Measurements from ENCODE around the gene PPIL6.
A peak's percentile ranks its signal among the peaks of the same experiment; 100 is the strongest.

PPIL6 gene

GRCh38 chr6:109453594-109454495 is 13.4 kb upstream of the PPIL6 start:
- H4K20me1 ChIP-seq (ENCODE audit: control insufficient read depth, insufficient read depth, low read depth, low read length): no peaks in the 10 kb centered on the region
- H3K4me2 ChIP-seq (ENCODE audit: low read length): peak overlapping the region; percentile 84
- TF ChIP-seq EZH2phosphoT487 (IDR thresholded peaks at IDR 0.05; ENCODE audit: borderline replicate concordance, low read length): no peak
- no peak for TF ChIP-seq CTCF (IDR thresholded peaks at IDR 0.05; ENCODE audit: low read depth, low read length, poor library complexity, severe bottlenecking)
- no peaks in the 10 kb centered on the region for H3K9me2 ChIP-seq (replicated peaks; ENCODE audit: control insufficient read depth, low read length)
- peak overlapping the region; percentile 100 for H3K27ac ChIP-seq (ENCODE audit: low read depth, low read length)
- peaks cover 76% of the 10 kb centered on the region for H3K4me1 ChIP-seq (ENCODE audit: control insufficient read depth, low read length)
- H3K79me2 ChIP-seq (ENCODE audit: control insufficient read depth, low read length): peaks cover 23% of the 10 kb centered on the region
- H3K9me3 ChIP-seq (ENCODE audit: control insufficient read depth, insufficient read depth, low read length): no peaks in the 10 kb centered on the region
- peaks cover 21% of the 10 kb centered on the region for H3F3A ChIP-seq (ENCODE audit: control insufficient read depth, insufficient read depth)
- peak overlapping the region; percentile 94 for H3K4me3 ChIP-seq (ENCODE audit: low read length)
- H3K36me3 ChIP-seq (ENCODE audit: control insufficient read depth, low read length): peaks cover 41% of the 10 kb centered on the region
- H3K27me3 ChIP-seq (ENCODE audit: control insufficient read depth, low read length): no peaks in the 10 kb centered on the region

DNA sequence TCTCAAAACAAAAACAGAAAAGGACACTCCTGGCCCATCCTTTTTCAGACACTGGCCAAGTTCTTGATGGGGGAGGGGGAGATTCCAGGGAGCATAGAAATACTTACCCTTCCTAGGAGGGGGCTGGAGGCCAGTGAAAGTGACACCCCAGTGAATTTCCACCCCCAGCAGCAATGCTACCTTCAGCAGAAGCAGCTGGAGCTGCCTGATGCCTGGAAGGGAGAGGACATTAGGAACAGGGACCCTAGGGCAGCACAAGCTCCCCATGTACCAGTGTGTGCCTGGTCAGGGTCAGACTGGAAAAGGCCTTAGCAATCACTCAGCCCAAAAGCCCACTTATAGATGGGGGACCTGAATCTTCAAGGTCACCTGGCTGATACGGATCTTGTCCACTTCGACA is 12.7 kb upstream of the PPIL6 start:
- H3K79me2 ChIP-seq (ENCODE audit: control insufficient read depth, low read length): peaks cover 23% of the 10 kb centered on the region
- peaks cover 70% of the 10 kb centered on the region for H3K4me1 ChIP-seq (ENCODE audit: control insufficient read depth, low read length)
- no peaks in the 10 kb centered on the region for H4K20me1 ChIP-seq (ENCODE audit: control insufficient read depth, insufficient read depth, low read depth, low read length)
- H3K4me3 ChIP-seq (ENCODE audit: low read length): no peak overlapping the region; the same call in 1 of the 2 replicates
- no peak overlapping the region for H3K27ac ChIP-seq (ENCODE audit: low read depth, low read length)
- H3F3A ChIP-seq (ENCODE audit: control insufficient read depth, insufficient read depth): peaks cover 21% of the 10 kb centered on the region
- TF ChIP-seq EZH2phosphoT487 (IDR thresholded peaks at IDR 0.05; ENCODE audit: borderline replicate concordance, low read length) (no peak), CTCF (IDR thresholded peaks at IDR 0.05; ENCODE audit: low read depth, low read length, poor library complexity, severe bottlenecking) (no peak)
- peak overlapping the region; percentile 84 for H3K4me2 ChIP-seq (ENCODE audit: low read length)
- H3K9me2 ChIP-seq (replicated peaks; ENCODE audit: control insufficient read depth, low read length): no peaks in the 10 kb centered on the region
- no peaks in the 10 kb centered on the region for H3K9me3 ChIP-seq (ENCODE audit: control insufficient read depth, insufficient read depth, low read length)
- H3K36me3 ChIP-seq (ENCODE audit: control insufficient read depth, low read length): peaks cover 42% of the 10 kb centered on the region
- H3K27me3 ChIP-seq (ENCODE audit: control insufficient read depth, low read length): no peaks in the 10 kb centered on the region

DNA sequence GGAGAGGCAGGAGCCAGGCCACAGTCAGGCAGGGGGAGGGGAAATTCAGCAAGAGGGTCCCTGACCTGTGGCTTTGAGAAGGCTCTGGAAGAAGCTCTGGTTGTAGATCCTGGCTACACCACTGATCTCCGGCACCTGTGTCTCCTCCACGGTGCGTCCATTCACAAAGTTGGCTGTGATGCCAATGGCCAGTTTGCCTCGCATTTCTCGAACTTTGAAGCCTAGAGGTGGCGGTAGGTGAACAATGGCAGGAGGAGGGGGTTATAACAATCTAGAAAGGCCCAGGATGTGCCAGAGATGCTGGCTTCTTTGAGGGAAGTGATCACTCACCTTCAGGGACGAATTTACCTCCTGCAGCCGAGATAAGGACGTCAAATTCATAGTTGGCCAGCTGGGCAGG is 11.8 kb upstream of the PPIL6 start:
- peaks cover 67% of the 10 kb centered on the region for H3K4me1 ChIP-seq (ENCODE audit: control insufficient read depth, low read length)

More for the DNA sequence above, 11.8 kb upstream of the PPIL6 start:
- no peak for TF ChIP-seq CTCF (IDR thresholded peaks at IDR 0.05; ENCODE audit: low read depth, low read length, poor library complexity, severe bottlenecking)
- TF ChIP-seq EZH2phosphoT487 (IDR thresholded peaks at IDR 0.05; ENCODE audit: borderline replicate concordance, low read length): no peak
- Histone ChIP-seq H3K9me2 (replicated peaks; ENCODE audit: control insufficient read depth, low read length) (no peaks in the 10 kb centered on the region), H4K20me1 (ENCODE audit: control insufficient read depth, insufficient read depth, low read depth, low read length) (no peaks in the 10 kb centered on the region), H3F3A (ENCODE audit: control insufficient read depth, insufficient read depth) (peaks cover 11% of the 10 kb centered on the region; the same call in 1 of the 2 replicates), H3K27ac (ENCODE audit: low read depth, low read length) (no peak overlapping the region; the same call in 1 of the 2 replicates), H3K4me2 (ENCODE audit: low read length) (no peak overlapping the region), H3K27me3 (ENCODE audit: control insufficient read depth, low read length) (no peaks in the 10 kb centered on the region), H3K4me3 (ENCODE audit: low read length) (no peak overlapping the region), H3K79me2 (ENCODE audit: control insufficient read depth, low read length) (peaks cover 23% of the 10 kb centered on the region), H3K9me3 (ENCODE audit: control insufficient read depth, insufficient read depth, low read length) (no peaks in the 10 kb centered on the region), H3K36me3 (ENCODE audit: control insufficient read depth, low read length) (peaks cover 44% of the 10 kb centered on the region)

Data from DOHH2 (cell line).